Measurements from ENCODE around the gene RGS18. TPM values are rescaled to one million over a fixed set of nuclear protein-coding genes. Genes with fewer than 3 reads are reported as not detected.
"Not testable (repeated sequence)": the region's sequence is repeated elsewhere in the genome, so short reads cannot be mapped to it uniquely, and the experiment has no call there.

Gene RGS18
- total RNA-seq, 3 donors from 2014 or later, result 0.75 to 2.2 (median 1.7) TPM

- H3K36me3 ChIP-seq (ENCODE audit: low read depth), result no peaks in the 10 kb centered on the region
- no peaks in the 10 kb centered on the region for H3K4me1 ChIP-seq (ENCODE audit: low read depth)
- ATAC-seq, result no peak
- intact Hi-C loops (cut with DNase I, micrococcal nuclease), result no loop called here
- H3K9me3 ChIP-seq, result no peaks in the 10 kb centered on the region
- TF ChIP-seq CTCF (IDR thresholded peaks at IDR 0.05), result no peak
- DNase-seq, result no peak
- H3K4me3 ChIP-seq, result no peak overlapping the region
Observed at GRCh38 chr1:192122668-192123067, 35.6 kb upstream of the RGS18 start.

GRCh38 chr1:192123212-192123611 lies 35.0 kb upstream of the RGS18 start:
- no peak overlapping the region for H3K4me3 ChIP-seq
- H3K9me3 ChIP-seq, result no peaks in the 10 kb centered on the region
- no peak for DNase-seq
- no peaks in the 10 kb centered on the region for H3K4me1 ChIP-seq (ENCODE audit: low read depth)
- no peaks in the 10 kb centered on the region for H3K36me3 ChIP-seq (ENCODE audit: low read depth)
- no peak for ATAC-seq
- TF ChIP-seq CTCF (IDR thresholded peaks at IDR 0.05), result no peak
- intact Hi-C loops (cut with DNase I, micrococcal nuclease), result no loop called here

GRCh38 chr1:192126030-192126619 lies 32.1 kb upstream of the RGS18 start:
- TF ChIP-seq CTCF (IDR thresholded peaks at IDR 0.05), result no peak
- no peak for ATAC-seq
- intact Hi-C loops (cut with DNase I, micrococcal nuclease), result no loop called here
- no peaks in the 10 kb centered on the region for H3K4me1 ChIP-seq (ENCODE audit: low read depth)
- H3K4me3 ChIP-seq, result no peak overlapping the region
- no peaks in the 10 kb centered on the region for H3K36me3 ChIP-seq (ENCODE audit: low read depth)
- no peaks in the 10 kb centered on the region for H3K9me3 ChIP-seq
- DNase-seq, result no peak

GRCh38 chr1:192130175-192130574 lies 28.1 kb upstream of the RGS18 start:
- no peak overlapping the region for H3K4me3 ChIP-seq
- no peaks in the 10 kb centered on the region for H3K9me3 ChIP-seq
- H3K4me1 ChIP-seq (ENCODE audit: low read depth), result no peaks in the 10 kb centered on the region
- TF ChIP-seq CTCF (IDR thresholded peaks at IDR 0.05), result no peak
- ATAC-seq (no peak), DNase-seq (no peak)
- intact Hi-C loops (cut with DNase I, micrococcal nuclease), result no loop called here
- no peaks in the 10 kb centered on the region for H3K36me3 ChIP-seq (ENCODE audit: low read depth)

- H3K9me3 ChIP-seq; DNase-seq; H3K4me3 ChIP-seq; ATAC-seq; H3K36me3 ChIP-seq (ENCODE audit: low read depth); H3K4me1 ChIP-seq (ENCODE audit: low read depth); intact Hi-C loops (cut with DNase I, micrococcal nuclease): not testable (repeated sequence)
Observed at GRCh38 chr1:192130865-192131264, 27.4 kb upstream of the RGS18 start.

- no peak overlapping the region for H3K4me3 ChIP-seq
- DNase-seq (no peak), ATAC-seq (no peak)
- TF ChIP-seq CTCF (IDR thresholded peaks at IDR 0.05), result no peak
- no peaks in the 10 kb centered on the region for H3K9me3 ChIP-seq
- intact Hi-C loops (cut with DNase I, micrococcal nuclease), result no loop called here
- no peaks in the 10 kb centered on the region for H3K4me1 ChIP-seq (ENCODE audit: low read depth)
- no peaks in the 10 kb centered on the region for H3K36me3 ChIP-seq (ENCODE audit: low read depth)
Observed at GRCh38 chr1:192131914-192132313, 26.3 kb upstream of the RGS18 start.

Data from mucosa of descending colon (tissue), 3 donors.